Prostate gland (tissue), 2 donors: ENCODE results near the gene PPP1R8.

ENCODE experiments used
- CTCF ChIP-seq, 4 experiments: fragments of 200-600 bp in 2 of 4; fragments of 450-650 bp in 2 of 4; sonication (generic) in 2 of 4; IDR thresholded peaks; 1 replicate in 3 of 4; 2 replicates in 1 of 4; pipeline ENCODE4 v1.5.1; 2016 to 2019; ENCODE audit warnings: antibody characterized with exemption in 4 of 4, mild to moderate bottlenecking in 2 of 4, moderate library complexity in 2 of 4
- POLR2A ChIP-seq: fragments of 450-650 bp; IDR thresholded peaks from one replicate; pipeline ENCODE4 v1.6.1; 2016; ENCODE audit warnings: antibody characterized with exemption, mild to moderate bottlenecking
- POLR2AphosphoS5 ChIP-seq: sonication (generic); formaldehyde crosslinking; IDR thresholded peaks from one replicate; pipeline ENCODE4 v1.6.1; 2017; ENCODE audit warnings: antibody characterized with exemption

GRCh38 chr1:27821761-27822315 lies 8.7 kb upstream of the PPP1R8 start:
- TF ChIP-seq POLR2AphosphoS5 = no peak
- TF ChIP-seq CTCF (IDR thresholded peaks at IDR 0.05) = no peak
- no peak for TF ChIP-seq POLR2A
